BJ (cell line): Measurements from ENCODE around the gene DR1. TPM values are rescaled to one million over a fixed set of nuclear protein-coding genes. Genes with fewer than 3 reads are reported as not detected.
"Not testable (repeated sequence)": the region's sequence is repeated elsewhere in the genome, so short reads cannot be mapped to it uniquely, and the experiment has no call there.

ENCODE experiments used
- CTCF ChIA-PET: fragments of 350-600 bp; formaldehyde crosslinking; extraction: SDS; loops from one replicate; lab custom pipeline; 2021; ENCODE audit warnings: antibody characterized with exemption, inconsistent platforms; lab: Yijun Ruan, JAX
- POLR2A ChIA-PET: fragments of 300-600 bp; sonication (Branson Sonifier 250); formaldehyde crosslinking; extraction: SDS; loops from one replicate; lab custom pipeline; 2021; ENCODE audit warnings: antibody characterized with exemption; lab: Charles Lee
- DNase-seq: peaks from one replicate; pipeline ENCODE4 v3.0.0-alpha.2; 2011; ENCODE audit warnings: low read depth
- H3K27me3 ChIP-seq: 2 replicates; pipeline ENCODE4 v1.6.0; 2011; ENCODE audit warnings: low read length; ENCODE audit not compliant: control insufficient read depth, insufficient read depth
- H3K36me3 ChIP-seq: 2 replicates; pipeline ENCODE4 v1.5.1; 2011; ENCODE audit warnings: low read length; ENCODE audit not compliant: control insufficient read depth, insufficient read depth
- H3K4me3 ChIP-seq: 2 replicates; pipeline ENCODE4 v1.5.1; 2011; ENCODE audit warnings: low read depth, mild to moderate bottlenecking, control low read depth, low read length
- polyA plus RNA-seq: library from polyadenylated mRNA; depleted of rRNA; stranded (reverse); fragments of >200 nt; gene quantifications from 2 replicates; pipeline ENCODE4 v1.2.3, GENCODE V29; 2011
- TF ChIP-seq, protein P1 (sequence below): IDR thresholded peaks from 2 replicates; pipeline ENCODE4 v1.5.1; 2011; ENCODE audit warnings: low read depth, mild to moderate bottlenecking, control low read depth, inconsistent platforms, low read length, moderate library complexity; ENCODE audit not compliant: insufficient read depth

Gene DR1
- polyA plus RNA-seq, 1 experiment: 23.3 TPM

DNA sequence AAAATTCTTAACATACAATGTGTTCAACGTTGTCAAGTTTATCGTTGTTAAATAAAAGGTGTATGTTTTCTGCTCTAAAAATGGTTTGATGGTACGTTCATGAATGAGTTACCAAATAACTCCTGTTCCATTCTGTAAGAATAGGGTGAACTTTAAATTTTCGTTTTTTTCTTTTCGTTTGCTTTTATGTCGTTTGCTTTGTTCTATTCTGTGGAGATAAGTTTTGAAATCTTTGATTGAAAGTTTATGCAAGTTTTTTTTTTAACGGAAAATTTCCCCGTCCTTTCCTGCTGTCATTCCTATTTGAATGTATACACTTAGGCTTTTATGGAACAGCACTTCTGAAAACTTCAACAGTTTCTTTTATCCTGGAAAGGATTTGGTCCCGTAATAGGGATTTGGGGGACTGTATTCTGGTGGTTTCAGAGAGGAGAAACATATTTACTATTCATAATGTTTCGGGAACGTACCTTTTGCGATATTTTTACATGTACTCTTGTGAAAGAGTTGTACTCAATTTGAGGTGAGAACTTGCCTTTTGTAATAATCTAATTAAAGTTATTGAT, 1.7 kb downstream of the DR1 start:
- no peaks in the 10 kb centered on the region for H3K27me3 ChIP-seq
- ChIA-PET CTCF (interaction anchor here (1.1 kb wide), 1 partner anchor 43 kb away, joined by 3 read pairs; no protein-coding TSS in a partner anchor), POLR2A (no interaction called here)
- peak overlapping the region; percentile 93 for H3K4me3 ChIP-seq
- no peak for DNase-seq
- H3K36me3 ChIP-seq: no peaks in the 10 kb centered on the region
- TF ChIP-seq, protein P1, sequence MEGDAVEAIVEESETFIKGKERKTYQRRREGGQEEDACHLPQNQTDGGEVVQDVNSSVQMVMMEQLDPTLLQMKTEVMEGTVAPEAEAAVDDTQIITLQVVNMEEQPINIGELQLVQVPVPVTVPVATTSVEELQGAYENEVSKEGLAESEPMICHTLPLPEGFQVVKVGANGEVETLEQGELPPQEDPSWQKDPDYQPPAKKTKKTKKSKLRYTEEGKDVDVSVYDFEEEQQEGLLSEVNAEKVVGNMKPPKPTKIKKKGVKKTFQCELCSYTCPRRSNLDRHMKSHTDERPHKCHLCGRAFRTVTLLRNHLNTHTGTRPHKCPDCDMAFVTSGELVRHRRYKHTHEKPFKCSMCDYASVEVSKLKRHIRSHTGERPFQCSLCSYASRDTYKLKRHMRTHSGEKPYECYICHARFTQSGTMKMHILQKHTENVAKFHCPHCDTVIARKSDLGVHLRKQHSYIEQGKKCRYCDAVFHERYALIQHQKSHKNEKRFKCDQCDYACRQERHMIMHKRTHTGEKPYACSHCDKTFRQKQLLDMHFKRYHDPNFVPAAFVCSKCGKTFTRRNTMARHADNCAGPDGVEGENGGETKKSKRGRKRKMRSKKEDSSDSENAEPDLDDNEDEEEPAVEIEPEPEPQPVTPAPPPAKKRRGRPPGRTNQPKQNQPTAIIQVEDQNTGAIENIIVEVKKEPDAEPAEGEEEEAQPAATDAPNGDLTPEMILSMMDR: no peak

- no peaks in the 10 kb centered on the region for H3K36me3 ChIP-seq
- CTCF ChIA-PET: no interaction called here
- H3K27me3 ChIP-seq: no peaks in the 10 kb centered on the region
- POLR2A ChIA-PET: no interaction called here
- peak overlapping the region; percentile 93 for H3K4me3 ChIP-seq
- no peak for DNase-seq
- TF ChIP-seq, protein P1: no peak
These were observed 2.5 kb downstream of the DR1 start for GRCh38 chr1:93348104-93348728.

DNA sequence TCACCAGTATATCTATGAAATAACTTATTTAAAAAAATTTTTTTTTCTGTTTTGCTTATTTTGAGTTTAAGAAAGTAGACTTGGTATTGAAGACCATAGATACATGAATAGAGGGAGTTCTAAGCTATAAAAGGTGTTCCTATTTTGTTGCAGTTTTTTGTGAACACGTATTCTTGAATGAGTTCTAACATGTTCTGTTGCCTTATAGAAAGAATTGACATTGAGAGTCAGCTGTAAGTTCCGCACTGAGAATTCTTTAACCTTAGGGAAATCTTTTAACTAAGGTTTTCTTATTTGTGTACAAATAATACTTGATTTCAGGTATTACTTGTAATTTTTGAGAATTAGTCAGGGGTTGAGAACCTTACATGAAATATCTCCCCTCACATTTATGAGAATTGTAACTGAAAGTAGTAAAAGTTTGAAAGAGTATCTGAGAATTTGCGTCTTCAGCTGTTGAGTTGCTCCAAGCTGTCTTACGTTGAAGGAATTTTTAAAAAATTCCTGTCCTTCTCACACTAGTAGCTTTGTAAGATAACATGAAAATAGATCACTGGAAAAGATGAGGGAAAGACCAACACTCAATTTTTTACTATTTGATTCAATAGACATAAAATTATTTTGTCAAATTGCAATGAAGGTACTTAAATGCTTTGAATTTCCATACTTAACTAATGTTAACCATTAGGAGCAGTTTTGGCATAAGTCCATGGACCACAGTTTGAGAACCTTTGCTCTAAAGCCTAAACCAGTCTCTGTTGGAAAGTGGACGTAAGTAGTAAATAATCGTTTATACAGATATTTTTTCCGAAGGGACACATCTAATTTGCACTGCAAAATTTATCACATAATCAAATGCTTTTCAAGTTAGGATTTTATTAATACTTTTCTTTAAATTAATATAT, 3.8 kb downstream of the DR1 start:
- no peaks in the 10 kb centered on the region for H3K27me3 ChIP-seq
- TF ChIP-seq, protein P1: no peak
- ChIA-PET CTCF (interaction anchor here (0.9 to 1.2 kb wide), 2 partner anchors 9 to 45 kb away, joined by 4 to 5 read pairs; no protein-coding TSS in a partner anchor), POLR2A (no interaction called here)
- no peaks in the 10 kb centered on the region for H3K36me3 ChIP-seq
- DNase-seq: no peak
- peak overlapping the region; percentile 93 for H3K4me3 ChIP-seq

DNA sequence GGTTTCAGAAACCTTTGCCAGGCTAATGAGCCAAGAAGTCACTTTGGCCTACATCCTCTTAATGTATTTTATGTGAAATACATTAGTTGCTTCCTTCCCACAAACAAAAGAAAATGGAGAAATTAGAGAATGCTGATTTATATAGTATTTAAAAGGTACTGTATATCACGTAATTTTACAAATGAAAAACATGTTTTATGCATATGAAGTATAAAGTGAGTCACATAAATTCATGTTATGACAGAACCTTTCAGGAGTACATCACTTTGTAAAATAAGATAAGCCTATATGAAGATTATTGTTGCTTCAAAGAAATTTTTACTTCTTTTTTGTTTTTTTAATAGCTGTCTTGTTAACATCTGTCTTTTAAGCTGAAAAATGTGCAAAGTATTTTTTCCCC, 4.6 kb downstream of the DR1 start:
- Histone ChIP-seq H3K36me3 (peaks cover 3% of the 10 kb centered on the region), H3K4me3 (no peak overlapping the region), H3K27me3 (no peaks in the 10 kb centered on the region)
- DNase-seq: no peak
- ChIA-PET POLR2A (no interaction called here), CTCF (no interaction called here)
- TF ChIP-seq, protein P1: no peak

GRCh38 chr1:93350875-93351274, 5.2 kb downstream of the DR1 start:
- no peak for DNase-seq
- ChIA-PET POLR2A (interaction anchor here (0.6 kb wide), 3 partner anchors 26 to 365 kb away, joined by 3 to 6 read pairs (median 4); no protein-coding TSS in a partner anchor), CTCF (no interaction called here)
- Histone ChIP-seq H3K36me3 (peaks cover 3% of the 10 kb centered on the region), H3K4me3 (no peak overlapping the region), H3K27me3 (no peaks in the 10 kb centered on the region)
- TF ChIP-seq, protein P1: no peak

DNA sequence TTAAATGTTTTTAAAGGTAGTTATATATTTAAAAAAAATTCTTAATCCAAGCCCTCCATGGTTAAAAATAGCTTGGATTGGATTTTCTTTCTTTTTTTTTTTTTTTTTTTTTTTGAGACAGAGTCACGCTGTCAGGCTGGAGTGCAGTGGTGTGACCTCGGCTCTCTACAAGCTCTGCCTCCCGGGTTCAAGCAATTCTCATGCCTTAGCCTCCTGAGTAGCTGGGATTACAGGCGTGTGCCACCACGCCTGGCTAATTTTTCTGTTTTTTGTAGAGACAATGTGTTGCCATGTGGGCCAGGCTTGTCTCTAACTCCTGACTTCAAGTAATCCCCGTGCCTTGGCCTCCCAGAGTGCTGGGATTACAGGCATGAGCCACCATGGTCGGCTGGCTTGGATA, 5.6 kb downstream of the DR1 start:
- H3K27me3 ChIP-seq, DNase-seq, H3K36me3 ChIP-seq, H3K4me3 ChIP-seq, CTCF ChIA-PET: not testable (repeated sequence)
- POLR2A ChIA-PET: interaction anchor here (0.6 kb wide), 3 partner anchors 27 to 365 kb away, joined by 3 to 6 read pairs (median 4); no protein-coding TSS in a partner anchor
